ENCODE data around the gene CRYM.

GRCh38 chr16:21284414-21284813 is 6.3 kb upstream of the CRYM start:
- TF ChIP-seq CTCF (IDR thresholded peaks at IDR 0.05) (no peak), POLR2A (IDR thresholded peaks at IDR 0.05) (no peak)
